ES-I3 (cell line): ENCODE data around the gene TMEM134.

Experiments
- H3K36me3 ChIP-seq: 2 replicates; pipeline ENCODE4 v1.6.1; 2013; ENCODE audit warnings: mild to moderate bottlenecking, low read length, control low read depth, moderate library complexity; ENCODE audit not compliant: insufficient read depth
- H3K4me1 ChIP-seq: 2 replicates; pipeline ENCODE4 v1.6.1; 2013; ENCODE audit warnings: mild to moderate bottlenecking, control low read depth, low read length; ENCODE audit not compliant: insufficient read depth
- H3K9ac ChIP-seq: 2 replicates; pipeline ENCODE4 v1.6.1; 2013; ENCODE audit warnings: low read depth, mild to moderate bottlenecking, low read length, moderate library complexity
- H3K9me3 ChIP-seq: 2 replicates; pipeline ENCODE4 v1.6.1; 2013; ENCODE audit warnings: mild to moderate bottlenecking, low read length, moderate library complexity; ENCODE audit not compliant: control insufficient read depth, insufficient read depth

The TMEM134 gene

GRCh38 chr11:67504005-67504949 is 35.2 kb upstream of the TMEM134 start:
- Histone ChIP-seq H3K9me3 (no peaks in the 10 kb centered on the region), H3K4me1 (peaks cover 7% of the 10 kb centered on the region; the same call in 1 of the 2 replicates), H3K9ac (peak overlapping the region; percentile 83), H3K36me3 (no peaks in the 10 kb centered on the region)

GRCh38 chr11:67503119-67504004 is 34.3 kb upstream of the TMEM134 start:
- Histone ChIP-seq H3K36me3 (no peaks in the 10 kb centered on the region), H3K9ac (peak overlapping the region; percentile 83; the same call in 1 of the 2 replicates), H3K9me3 (no peaks in the 10 kb centered on the region), H3K4me1 (peaks cover 7% of the 10 kb centered on the region; the same call in 1 of the 2 replicates)

GRCh38 chr11:67502328-67502979 is 33.4 kb upstream of the TMEM134 start:
- no peaks in the 10 kb centered on the region for H3K36me3 ChIP-seq
- peaks cover 7% of the 10 kb centered on the region; the same call in 1 of the 2 replicates for H3K4me1 ChIP-seq
- no peaks in the 10 kb centered on the region for H3K9me3 ChIP-seq
- H3K9ac ChIP-seq = no peak overlapping the region

GRCh38 chr11:67501854-67502253 is 32.8 kb upstream of the TMEM134 start:
- H3K9me3 ChIP-seq = no peaks in the 10 kb centered on the region
- peaks cover 7% of the 10 kb centered on the region; the same call in 1 of the 2 replicates for H3K4me1 ChIP-seq
- H3K36me3 ChIP-seq = no peaks in the 10 kb centered on the region
- no peak overlapping the region for H3K9ac ChIP-seq

DNA sequence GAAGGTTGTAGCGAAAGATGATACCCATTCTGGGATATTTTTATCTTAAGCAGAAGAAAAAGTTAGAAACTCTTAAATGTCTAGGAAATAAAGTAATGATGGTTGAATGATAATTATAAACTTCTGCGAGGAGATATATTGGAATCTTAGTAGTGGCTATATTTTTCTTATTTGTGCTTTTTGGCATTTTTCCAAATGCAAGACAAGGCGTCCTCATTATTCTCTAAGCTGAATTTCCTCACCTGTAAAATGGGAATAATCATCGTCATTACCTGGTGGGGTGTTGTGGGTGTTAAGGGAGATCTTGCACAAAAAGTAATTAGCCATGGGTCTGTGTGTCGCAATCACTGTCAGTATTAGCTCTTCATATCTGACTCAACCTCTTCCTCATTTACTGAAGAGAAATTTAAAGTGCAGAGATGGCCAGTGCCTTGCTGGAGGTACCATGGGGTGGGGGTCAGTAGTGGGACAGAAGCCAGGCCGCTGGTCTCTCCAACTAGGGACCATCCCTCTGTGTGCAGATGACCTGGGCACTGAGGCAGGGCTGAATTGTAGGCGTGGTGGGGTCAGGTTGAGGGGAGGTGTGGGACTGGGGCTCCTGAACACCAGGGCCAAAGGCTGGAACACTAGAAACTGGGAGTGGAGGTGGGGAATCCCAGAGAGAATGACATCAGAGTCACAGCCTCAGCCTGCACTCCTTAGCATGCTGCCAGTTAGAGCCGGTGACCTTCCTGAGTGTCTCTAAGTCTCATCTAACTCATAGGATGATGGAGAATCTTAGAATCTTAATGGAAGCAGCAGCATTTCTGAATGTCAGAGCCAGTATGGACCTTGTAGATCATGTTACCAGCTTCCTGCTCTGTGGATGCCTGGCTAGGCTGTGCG is 32.0 kb upstream of the TMEM134 start:
- Histone ChIP-seq H3K36me3 (no peaks in the 10 kb centered on the region), H3K9ac (no peak overlapping the region), H3K4me1 (peaks cover 7% of the 10 kb centered on the region; the same call in 1 of the 2 replicates), H3K9me3 (no peaks in the 10 kb centered on the region)

- Histone ChIP-seq H3K9ac (no peak overlapping the region), H3K36me3 (no peaks in the 10 kb centered on the region; the same call in none of the 2 replicates), H3K4me1 (peaks cover 1% of the 10 kb centered on the region; the same call in 1 of the 2 replicates), H3K9me3 (no peaks in the 10 kb centered on the region)
These were observed 31.4 kb upstream of the TMEM134 start for GRCh38 chr11:67500484-67500821.

- Histone ChIP-seq H3K9ac (no peak overlapping the region), H3K9me3 (no peaks in the 10 kb centered on the region), H3K4me1 (no peaks in the 10 kb centered on the region), H3K36me3 (no peaks in the 10 kb centered on the region; the same call in none of the 2 replicates)
These were observed 30.9 kb upstream of the TMEM134 start for GRCh38 chr11:67499808-67500483.

GRCh38 chr11:67498544-67498972 is 29.5 kb upstream of the TMEM134 start:
- no peak overlapping the region for H3K9ac ChIP-seq
- H3K36me3 ChIP-seq = no peaks in the 10 kb centered on the region; the same call in none of the 2 replicates
- no peaks in the 10 kb centered on the region for H3K4me1 ChIP-seq
- H3K9me3 ChIP-seq = no peaks in the 10 kb centered on the region

DNA sequence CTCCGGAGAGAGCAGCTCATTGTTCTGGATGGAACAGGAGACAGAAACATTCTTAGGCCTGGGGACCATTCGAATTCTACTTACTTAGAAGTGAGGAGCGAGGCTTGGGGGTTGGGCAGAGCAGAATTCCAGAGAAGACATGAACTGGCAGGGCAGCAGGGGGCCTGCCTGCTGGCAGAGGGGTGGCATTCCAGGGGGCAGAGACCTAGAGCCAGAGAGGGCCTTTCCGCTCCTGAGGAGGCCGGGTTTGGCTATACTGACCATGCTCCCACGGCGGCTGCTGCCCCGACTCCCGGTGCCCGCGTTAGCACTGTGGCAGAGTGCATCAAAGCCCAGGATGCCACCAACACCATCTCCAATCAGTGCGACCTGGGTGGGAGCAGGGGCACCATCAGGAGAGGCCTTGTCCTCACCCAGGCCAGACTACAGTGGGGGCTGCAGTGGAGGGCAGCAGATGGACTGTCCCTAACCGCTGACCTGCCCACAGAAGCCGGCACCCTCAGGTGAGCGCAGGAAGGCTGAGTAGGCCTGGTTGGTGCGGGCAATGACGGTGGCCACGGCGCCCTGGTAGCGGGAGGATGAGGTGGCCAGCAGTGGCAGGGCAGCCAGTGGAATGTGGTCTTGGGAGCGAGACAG is 28.7 kb upstream of the TMEM134 start:
- Histone ChIP-seq H3K36me3 (no peaks in the 10 kb centered on the region; the same call in none of the 2 replicates), H3K9ac (no peak overlapping the region), H3K4me1 (no peaks in the 10 kb centered on the region), H3K9me3 (no peaks in the 10 kb centered on the region)

- Histone ChIP-seq H3K9ac (no peak overlapping the region), H3K36me3 (no peaks in the 10 kb centered on the region; the same call in none of the 2 replicates), H3K9me3 (no peaks in the 10 kb centered on the region), H3K4me1 (no peaks in the 10 kb centered on the region)
These were observed 27.1 kb upstream of the TMEM134 start for GRCh38 chr11:67496113-67496512.

DNA sequence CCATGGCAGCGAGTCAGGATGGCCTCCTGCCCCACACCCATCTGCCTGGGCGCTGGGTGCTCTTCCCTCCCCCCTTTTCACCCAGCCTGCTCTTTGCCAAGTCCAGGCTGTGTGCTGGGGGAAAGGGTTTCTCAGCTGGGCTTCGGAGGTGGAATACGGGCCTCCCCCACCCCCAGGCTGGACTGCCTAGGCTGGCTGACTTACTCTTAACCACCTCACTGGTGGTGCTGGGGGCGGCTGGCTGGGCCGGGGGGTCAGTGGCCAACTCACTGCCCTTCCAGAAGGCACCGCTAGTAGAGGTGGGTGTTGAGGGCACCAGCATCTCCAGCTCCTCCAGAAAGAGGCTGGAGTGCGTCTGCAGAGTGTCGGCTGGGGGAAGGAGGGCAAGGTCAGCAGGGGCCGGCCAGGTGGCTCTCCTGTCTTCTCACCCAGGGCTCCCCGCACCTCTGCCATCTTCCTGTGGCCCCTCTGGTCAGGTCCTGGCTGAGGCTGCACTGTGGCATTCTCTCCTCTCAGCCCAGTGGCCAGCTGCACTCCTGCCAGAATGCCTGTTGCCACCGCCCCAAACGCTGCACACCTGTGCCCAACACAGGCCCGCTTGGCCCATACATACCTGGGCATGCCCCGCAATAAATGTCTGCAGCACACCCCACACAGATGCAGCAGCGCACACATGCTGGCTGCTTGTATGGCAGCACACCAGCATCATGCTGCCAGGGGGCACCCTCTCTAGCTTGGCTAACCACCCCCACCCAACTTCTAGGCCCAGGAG is 26.4 kb upstream of the TMEM134 start:
- Histone ChIP-seq H3K9ac (no peak overlapping the region), H3K9me3 (no peaks in the 10 kb centered on the region), H3K4me1 (no peaks in the 10 kb centered on the region), H3K36me3 (no peaks in the 10 kb centered on the region; the same call in none of the 2 replicates)
